ENCODE data around the gene MIOS. TPM values are rescaled to one million over a fixed set of nuclear protein-coding genes. Genes with fewer than 3 reads are reported as not detected.

MIOS gene
- total and polyA plus RNA-seq, 10 donors, result 18.0 to 104 (median 45.3) TPM

DNA sequence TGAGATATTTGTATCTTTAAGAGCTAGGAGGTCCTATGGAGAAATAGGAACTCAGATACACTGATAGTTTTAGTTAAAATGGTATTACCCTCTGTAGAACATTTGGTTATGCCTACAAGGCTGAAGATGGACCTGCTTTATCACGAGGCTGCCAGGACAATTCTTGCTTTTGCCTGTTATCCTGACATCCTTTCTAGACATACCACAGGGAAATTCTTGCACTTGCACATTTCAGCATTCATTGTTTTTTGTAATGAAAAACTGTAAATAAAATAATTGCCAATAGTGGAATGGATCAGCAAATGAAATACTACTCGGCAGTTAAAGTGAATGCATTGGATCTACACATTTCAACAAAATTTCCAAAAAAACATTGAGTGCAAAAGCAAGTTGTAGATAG is 40.7 kb upstream of the MIOS start:
- WGBS, 5 donors, result 85 to 99% (median 93%) methylated on average over 2 of the region's 2 CpGs
- no peak for DNase-seq
- TF ChIP-seq, protein P1, sequence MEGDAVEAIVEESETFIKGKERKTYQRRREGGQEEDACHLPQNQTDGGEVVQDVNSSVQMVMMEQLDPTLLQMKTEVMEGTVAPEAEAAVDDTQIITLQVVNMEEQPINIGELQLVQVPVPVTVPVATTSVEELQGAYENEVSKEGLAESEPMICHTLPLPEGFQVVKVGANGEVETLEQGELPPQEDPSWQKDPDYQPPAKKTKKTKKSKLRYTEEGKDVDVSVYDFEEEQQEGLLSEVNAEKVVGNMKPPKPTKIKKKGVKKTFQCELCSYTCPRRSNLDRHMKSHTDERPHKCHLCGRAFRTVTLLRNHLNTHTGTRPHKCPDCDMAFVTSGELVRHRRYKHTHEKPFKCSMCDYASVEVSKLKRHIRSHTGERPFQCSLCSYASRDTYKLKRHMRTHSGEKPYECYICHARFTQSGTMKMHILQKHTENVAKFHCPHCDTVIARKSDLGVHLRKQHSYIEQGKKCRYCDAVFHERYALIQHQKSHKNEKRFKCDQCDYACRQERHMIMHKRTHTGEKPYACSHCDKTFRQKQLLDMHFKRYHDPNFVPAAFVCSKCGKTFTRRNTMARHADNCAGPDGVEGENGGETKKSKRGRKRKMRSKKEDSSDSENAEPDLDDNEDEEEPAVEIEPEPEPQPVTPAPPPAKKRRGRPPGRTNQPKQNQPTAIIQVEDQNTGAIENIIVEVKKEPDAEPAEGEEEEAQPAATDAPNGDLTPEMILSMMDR (IDR thresholded peaks at IDR 0.05 in 8 of 11, conservative IDR thresholded peaks at IDR 0.05 in 3 of 11), result no peak
- no peak for TF ChIP-seq POLR2AphosphoS5 (IDR thresholded peaks at IDR 0.05)
- TF ChIP-seq POLR2A (IDR thresholded peaks at IDR 0.05), result no peak
- Histone ChIP-seq H3K27ac (no peak overlapping the region), H3K9me3 (no peaks in the 10 kb centered on the region), H3K4me3 (no peak overlapping the region), H3K27me3 (replicated peaks in 1 of 7) (peaks cover 0 to 30% (median 0%) of the 10 kb centered on the region in 7 donors), H3K36me3 (no peaks in the 10 kb centered on the region), H3K4me1 (no peaks in the 10 kb centered on the region)
- intact Hi-C loops (cut with DNase I; ENCODE audit: low total_unique reads), result loop anchor here (10.0 kb wide), 1 partner anchor 91 kb away; no protein-coding TSS in a partner anchor

DNA sequence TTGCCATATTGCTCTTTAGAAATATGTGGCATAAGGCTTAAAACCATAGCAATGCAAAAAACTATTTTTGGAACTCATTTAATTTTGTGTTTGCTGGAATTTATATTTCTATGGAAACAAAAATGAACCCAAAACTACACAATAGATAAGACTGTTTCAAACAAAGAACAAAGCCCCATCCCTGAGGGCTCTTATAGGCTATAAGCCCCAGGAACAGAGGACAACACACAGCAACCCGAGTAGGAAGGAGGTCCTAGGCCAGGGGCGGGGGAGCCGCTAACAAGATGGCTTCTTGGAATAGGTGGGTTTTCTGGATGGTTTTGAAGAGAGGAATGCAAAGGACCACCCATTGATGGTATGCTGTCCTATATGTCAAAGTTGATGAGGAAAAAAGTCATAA is 39.6 kb upstream of the MIOS start:
- H3K36me3 ChIP-seq, result no peaks in the 10 kb centered on the region
- no peak overlapping the region for H3K27ac ChIP-seq
- H3K27me3 ChIP-seq (replicated peaks in 1 of 7), result peaks cover 0 to 38% (median 0%) of the 10 kb centered on the region in 7 donors
- no peak overlapping the region for H3K4me3 ChIP-seq
- WGBS, 5 donors, result 91 to 100% (median 96%) methylated on average over 3 of the region's 3 CpGs
- intact Hi-C loops (cut with DNase I; ENCODE audit: low total_unique reads), result loop anchor here (10.0 kb wide), 1 partner anchor 92 kb away; no protein-coding TSS in a partner anchor
- no peak for TF ChIP-seq POLR2A (IDR thresholded peaks at IDR 0.05)
- TF ChIP-seq, protein P1 (IDR thresholded peaks at IDR 0.05 in 8 of 11, conservative IDR thresholded peaks at IDR 0.05 in 3 of 11), result no peak
- no peak for TF ChIP-seq POLR2AphosphoS5 (IDR thresholded peaks at IDR 0.05)
- no peak for DNase-seq
- no peaks in the 10 kb centered on the region for H3K4me1 ChIP-seq
- no peaks in the 10 kb centered on the region for H3K9me3 ChIP-seq

GRCh38 chr7:7529328-7529727 is 37.4 kb upstream of the MIOS start:
- Histone ChIP-seq H3K27me3 (replicated peaks in 1 of 7) (peaks cover 0 to 48% (median 8%) of the 10 kb centered on the region in 7 donors), H3K4me1 (peaks cover 0 to 4% (median 0%) of the 10 kb centered on the region in 6 donors), H3K27ac (no peak overlapping the region), H3K9me3 (no peaks in the 10 kb centered on the region), H3K4me3 (no peak overlapping the region), H3K36me3 (no peaks in the 10 kb centered on the region)
- TF ChIP-seq POLR2A (IDR thresholded peaks at IDR 0.05) (no peak), POLR2AphosphoS5 (IDR thresholded peaks at IDR 0.05) (no peak)
- TF ChIP-seq, protein P1 (IDR thresholded peaks at IDR 0.05 in 8 of 11, conservative IDR thresholded peaks at IDR 0.05 in 3 of 11), result no peak
- 92 to 98% (median 94%) methylated on average over 4 of the region's 4 CpGs for WGBS, 5 donors
- intact Hi-C loops (cut with DNase I; ENCODE audit: low total_unique reads), result loop anchor here (10.0 kb wide), 1 partner anchor 95 kb away; no protein-coding TSS in a partner anchor
- no peak for DNase-seq

- no peak overlapping the region for H3K4me3 ChIP-seq
- intact Hi-C loops (cut with DNase I; ENCODE audit: low total_unique reads), result no loop called here
- no peaks in the 10 kb centered on the region for H3K36me3 ChIP-seq
- H3K4me1 ChIP-seq, result peaks cover 0 to 4% (median 0%) of the 10 kb centered on the region in 6 donors
- H3K27ac ChIP-seq, result no peak overlapping the region
- peaks cover 0 to 52% (median 7%) of the 10 kb centered on the region in 7 donors for H3K27me3 ChIP-seq (replicated peaks in 1 of 7)
- DNase-seq, result no peak
- H3K9me3 ChIP-seq, result no peaks in the 10 kb centered on the region
- TF ChIP-seq, protein P1 (IDR thresholded peaks at IDR 0.05 in 8 of 11, conservative IDR thresholded peaks at IDR 0.05 in 3 of 11), result no peak
- TF ChIP-seq POLR2A (IDR thresholded peaks at IDR 0.05) (no peak), POLR2AphosphoS5 (IDR thresholded peaks at IDR 0.05) (no peak)
- WGBS, 5 donors, result 89 to 98% (median 91%) methylated on average over 3 of the region's 3 CpGs
Measured at GRCh38 chr7:7533831-7534430, 32.8 kb upstream of the MIOS start.
